SK-N-SH (cell line): Measurements from ENCODE around the gene IGFALS.
A peak's percentile ranks its signal among the peaks of the same experiment; 100 is the strongest.

ENCODE experiments used
- CTCF ChIP-seq: fragments of 200-600 bp; sonication (generic); IDR thresholded peaks from 2 replicates; pipeline ENCODE4 v1.6.1; 2017; ENCODE audit warnings: antibody characterized with exemption, mild to moderate bottlenecking, moderate library complexity
- EP300 ChIP-seq, 2 experiments: IDR thresholded peaks; 2 replicates each; pipeline versions ENCODE4 v1.4.0 to v1.6.1; 2012; ENCODE audit warnings: borderline replicate concordance in 1 of 2, low read depth in 1 of 2, low read length in 1 of 2
- FOXM1 ChIP-seq: IDR thresholded peaks from 2 replicates; pipeline ENCODE4 v1.4.0; 2012; ENCODE audit warnings: low read depth, mild to moderate bottlenecking
- NFIC ChIP-seq: IDR thresholded peaks from 2 replicates; pipeline ENCODE4 v1.4.0; 2012; ENCODE audit warnings: borderline replicate concordance
- RAD21 ChIP-seq: IDR thresholded peaks from 2 replicates; pipeline ENCODE4 v1.6.1; 2012; ENCODE audit warnings: mild to moderate bottlenecking, low read length
- SIN3A ChIP-seq: IDR thresholded peaks from 2 replicates; pipeline ENCODE4 v1.6.1; 2012; ENCODE audit warnings: low read depth, mild to moderate bottlenecking, low read length, moderate library complexity, borderline replicate concordance
- TEAD4 ChIP-seq: IDR thresholded peaks from 2 replicates; pipeline ENCODE4 v1.4.0; 2012; ENCODE audit warnings: mild to moderate bottlenecking, borderline replicate concordance; ENCODE audit not compliant: insufficient read depth
- TF ChIP-seq, protein P1 (sequence below): IDR thresholded peaks from 2 replicates; pipeline ENCODE4 v1.4.0; 2012; ENCODE audit warnings: low read depth
- TF ChIP-seq, protein P2 (sequence below): fragments of 150-350 bp; IDR thresholded peaks from 2 replicates; pipeline ENCODE4 v1.6.1; 2017; ENCODE audit warnings: antibody characterized with exemption, low read length, low read depth, borderline replicate concordance

DNA sequence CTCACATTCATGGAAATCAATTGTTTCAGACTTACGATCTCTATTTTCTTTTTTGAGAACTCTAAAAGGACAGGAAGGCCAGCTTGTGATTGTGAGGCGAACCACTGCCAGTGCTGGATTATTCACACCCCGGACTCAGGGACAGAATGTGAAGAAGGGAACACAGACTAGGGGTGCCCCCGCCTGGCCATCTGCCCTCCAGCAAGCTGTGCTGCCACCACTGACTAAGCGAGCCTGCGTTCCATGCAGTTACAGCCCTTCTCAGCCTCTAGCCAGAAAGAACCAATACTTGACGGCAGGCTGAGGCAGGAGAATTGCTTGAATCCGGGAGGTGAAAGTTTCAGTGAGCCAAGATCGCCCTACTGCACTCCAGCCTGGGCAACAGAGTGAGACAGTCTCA, 30.3 kb upstream of the IGFALS start:
- TF ChIP-seq, protein P1, sequence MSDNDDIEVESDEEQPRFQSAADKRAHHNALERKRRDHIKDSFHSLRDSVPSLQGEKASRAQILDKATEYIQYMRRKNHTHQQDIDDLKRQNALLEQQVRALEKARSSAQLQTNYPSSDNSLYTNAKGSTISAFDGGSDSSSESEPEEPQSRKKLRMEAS = no peak
- TF ChIP-seq FOXM1 (no peak), CTCF (peak; percentile 22; the same call in 1 of the 2 replicates), TEAD4 (no peak), NFIC (no peak), RAD21 (peak; percentile 33; the same call in 1 of the 2 replicates), SIN3A (no peak), EP300 (IDR thresholded peaks at IDR 0.05; ENCODE audit: borderline replicate concordance in 1 of 2, low read depth in 1 of 2, low read length in 1 of 2) (no peak)
- TF ChIP-seq, protein P2, sequence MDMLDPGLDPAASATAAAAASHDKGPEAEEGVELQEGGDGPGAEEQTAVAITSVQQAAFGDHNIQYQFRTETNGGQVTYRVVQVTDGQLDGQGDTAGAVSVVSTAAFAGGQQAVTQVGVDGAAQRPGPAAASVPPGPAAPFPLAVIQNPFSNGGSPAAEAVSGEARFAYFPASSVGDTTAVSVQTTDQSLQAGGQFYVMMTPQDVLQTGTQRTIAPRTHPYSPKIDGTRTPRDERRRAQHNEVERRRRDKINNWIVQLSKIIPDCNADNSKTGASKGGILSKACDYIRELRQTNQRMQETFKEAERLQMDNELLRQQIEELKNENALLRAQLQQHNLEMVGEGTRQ = no peak
